Activated naive CD4-positive, alpha-beta T cell treated with anti-CD3 and anti-CD28 coated beads, Interleukin-2, amount 10 ng/mL, durations not matched to agents 7 days and 5 days (primary cell): ENCODE results near the gene RASSF10.

Experiments used
- CTCF ChIA-PET: fragments of 350-600 bp; sonication (Branson Sonifier 250); formaldehyde crosslinking; loops from one replicate; lab custom pipeline; 2021; ENCODE audit warnings: antibody characterized with exemption; lab: Charles Lee
- DNase-seq: peaks from one replicate; pipeline ENCODE4 v3.0.0-alpha.2; 2020
- H3K27ac Mint-ChIP-seq: one replicate; pipeline ENCODE4 v1.8.0; 2021; ENCODE audit warnings: mild to moderate bottlenecking, moderate library complexity, mixed read lengths
- H3K27me3 Mint-ChIP-seq: one replicate; pipeline ENCODE4 v1.8.0; 2021; ENCODE audit warnings: mild to moderate bottlenecking, mixed read lengths
- H3K36me3 Mint-ChIP-seq: one replicate; pipeline ENCODE4 v1.8.0; 2021; ENCODE audit warnings: mixed read lengths
- H3K4me1 Mint-ChIP-seq: one replicate; pipeline ENCODE4 v1.8.0; 2021; ENCODE audit warnings: mixed read lengths
- H3K4me3 Mint-ChIP-seq: one replicate; pipeline ENCODE4 v1.8.0; 2021; ENCODE audit warnings: mild to moderate bottlenecking, moderate library complexity, mixed read lengths
- H3K9me3 Mint-ChIP-seq: one replicate; pipeline ENCODE4 v1.8.0; 2021; ENCODE audit warnings: mixed read lengths

RASSF10 gene

DNA sequence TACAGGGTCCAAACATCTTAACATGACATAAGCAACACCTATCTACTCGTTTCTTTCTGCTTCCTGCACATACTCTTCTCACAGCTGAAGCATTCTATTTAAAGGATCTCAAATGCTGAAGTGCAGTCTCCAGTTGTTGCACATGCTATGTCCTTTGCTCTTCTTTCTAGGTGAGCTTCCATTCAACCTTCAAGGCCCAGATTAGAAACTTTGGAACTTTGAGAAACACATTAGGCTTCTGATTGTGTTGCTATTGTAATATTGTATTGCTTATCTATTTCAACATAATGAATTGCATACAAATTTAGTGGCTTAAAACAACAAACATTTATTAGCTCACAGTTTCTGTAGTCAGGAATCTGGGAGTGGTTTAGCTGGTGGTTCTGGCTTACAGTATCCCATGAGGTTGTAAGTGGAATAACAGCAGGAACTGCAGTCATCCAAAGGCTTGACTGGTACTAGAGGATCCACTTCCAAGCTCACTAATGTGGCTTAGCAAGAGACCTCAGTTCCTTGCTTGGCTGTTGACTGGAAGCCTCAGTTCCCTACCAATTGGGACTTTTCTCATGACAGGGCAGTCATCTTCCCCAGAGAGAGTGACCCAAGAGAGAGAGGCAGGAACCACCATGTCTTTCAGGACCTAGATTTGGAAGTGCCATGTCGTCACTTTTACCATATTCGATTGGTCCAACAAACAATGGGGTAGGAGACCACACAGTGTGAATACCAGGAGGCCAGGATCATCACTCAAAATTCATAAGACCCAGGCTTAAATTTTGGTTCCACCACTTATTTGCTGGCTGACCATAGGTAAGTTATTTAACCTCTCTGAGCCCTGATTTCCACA lies 27.2 kb upstream of the RASSF10 start:
- no peaks in the 10 kb centered on the region for H3K36me3 Mint-ChIP-seq
- H3K9me3 Mint-ChIP-seq: no peaks in the 10 kb centered on the region
- H3K4me3 Mint-ChIP-seq: no peak overlapping the region
- no peaks in the 10 kb centered on the region for H3K4me1 Mint-ChIP-seq
- H3K27me3 Mint-ChIP-seq: peaks cover 7% of the 10 kb centered on the region
- DNase-seq: no peak
- no peak overlapping the region for H3K27ac Mint-ChIP-seq
- CTCF ChIA-PET: no interaction called here

DNA sequence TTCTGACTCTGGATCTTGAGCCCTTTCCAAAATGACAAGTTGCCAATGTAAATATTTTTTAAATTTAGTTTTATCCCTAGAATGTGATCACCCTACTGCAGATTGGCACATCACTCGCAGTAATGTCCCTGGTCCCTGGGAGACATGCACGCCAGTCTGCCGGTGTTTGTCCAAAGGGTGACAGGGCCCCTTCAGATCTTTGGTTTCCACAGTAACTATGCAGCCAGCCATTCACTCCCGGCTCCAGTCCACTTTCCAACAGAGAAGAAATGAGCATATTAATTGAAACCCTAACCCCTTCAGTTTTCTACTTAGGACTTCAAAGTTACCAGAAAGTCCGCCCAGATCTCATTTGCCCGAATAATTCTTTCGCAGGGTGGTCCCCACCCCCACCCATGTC lies 25.8 kb upstream of the RASSF10 start:
- Mint-ChIP-seq H3K27ac (no peak overlapping the region), H3K36me3 (no peaks in the 10 kb centered on the region), H3K4me3 (no peak overlapping the region), H3K9me3 (no peaks in the 10 kb centered on the region), H3K4me1 (no peaks in the 10 kb centered on the region), H3K27me3 (peaks cover 7% of the 10 kb centered on the region)
- CTCF ChIA-PET: no interaction called here
- DNase-seq: no peak

DNA sequence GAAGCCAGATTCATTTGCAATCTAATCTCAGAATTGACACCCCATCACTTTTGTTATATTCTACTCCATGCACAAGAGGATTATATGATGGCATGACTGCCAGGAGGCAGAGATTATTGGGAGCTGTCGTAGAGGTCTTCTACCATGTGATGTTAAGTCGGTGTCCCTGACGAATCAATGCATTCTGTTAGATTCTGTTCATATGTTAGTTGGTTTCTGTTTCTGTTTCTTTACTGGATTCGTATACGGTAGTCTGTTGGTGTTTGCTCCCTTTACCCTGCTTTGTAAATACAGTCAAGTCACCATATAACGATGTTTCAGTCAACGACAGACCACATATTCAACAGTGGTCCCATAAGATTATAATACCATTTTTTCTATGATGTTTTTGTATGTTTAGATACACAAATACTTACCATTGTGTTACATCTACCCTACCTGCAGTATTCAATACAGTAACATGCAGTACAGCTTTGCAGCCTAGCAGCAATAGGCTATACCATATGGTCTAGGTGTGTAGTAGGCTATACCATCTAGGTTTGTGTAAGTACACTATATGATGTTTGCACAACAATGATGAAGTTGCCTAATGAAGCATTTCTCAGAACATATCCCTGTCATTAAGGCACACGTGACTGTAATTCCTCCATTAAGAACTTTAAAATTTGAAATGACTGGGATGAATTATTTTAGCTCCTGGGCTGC lies 22.8 kb upstream of the RASSF10 start:
- CTCF ChIA-PET: no interaction called here
- no peak overlapping the region for H3K4me3 Mint-ChIP-seq

DNA sequence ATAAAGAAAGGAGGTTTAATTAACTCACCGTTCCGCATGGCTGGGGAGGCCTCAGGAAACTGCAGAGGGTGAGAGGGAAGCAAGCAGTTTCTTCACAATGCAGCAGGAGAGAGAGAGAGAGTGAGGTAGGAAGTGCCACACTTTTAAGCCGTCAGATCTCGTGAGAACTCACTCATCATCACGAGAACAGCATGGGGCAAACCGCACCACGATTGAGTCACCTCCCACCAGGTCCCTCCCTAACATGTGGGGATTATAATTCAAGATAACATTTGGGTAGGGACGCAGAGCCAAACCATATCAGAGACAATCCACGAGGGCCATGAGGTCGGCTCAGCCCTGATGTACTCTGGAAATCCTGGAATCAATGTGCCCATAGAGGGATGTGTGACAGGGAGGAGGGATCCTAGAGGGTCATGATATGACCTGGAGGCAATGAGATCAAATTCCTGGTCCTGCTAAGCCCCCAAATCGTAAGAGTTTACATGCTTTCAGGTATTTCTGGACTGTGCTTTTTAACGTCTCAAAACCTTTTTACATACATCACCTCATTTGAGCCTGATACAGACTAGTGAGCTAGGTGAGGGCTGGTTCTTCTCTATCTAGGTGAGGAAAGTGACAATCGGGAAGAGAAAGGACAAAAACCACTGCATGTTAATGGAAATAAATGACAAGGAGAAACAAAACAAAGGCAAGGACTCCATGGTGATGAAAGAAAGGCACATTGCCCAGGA lies 19.5 kb upstream of the RASSF10 start:
- H3K4me3 Mint-ChIP-seq: no peak overlapping the region
- DNase-seq: no peak
- no peak overlapping the region for H3K27ac Mint-ChIP-seq
- CTCF ChIA-PET: no interaction called here
- H3K4me1 Mint-ChIP-seq: no peaks in the 10 kb centered on the region
- peaks cover 6% of the 10 kb centered on the region for H3K27me3 Mint-ChIP-seq
- no peaks in the 10 kb centered on the region for H3K36me3 Mint-ChIP-seq
- H3K9me3 Mint-ChIP-seq: no peaks in the 10 kb centered on the region

More for the DNA sequence above, 22.8 kb upstream of the RASSF10 start:
- H3K36me3 Mint-ChIP-seq: no peaks in the 10 kb centered on the region
- peaks cover 4% of the 10 kb centered on the region for H3K27me3 Mint-ChIP-seq
- no peak overlapping the region for H3K27ac Mint-ChIP-seq
- no peaks in the 10 kb centered on the region for H3K9me3 Mint-ChIP-seq
- no peaks in the 10 kb centered on the region for H3K4me1 Mint-ChIP-seq
- no peak for DNase-seq

DNA sequence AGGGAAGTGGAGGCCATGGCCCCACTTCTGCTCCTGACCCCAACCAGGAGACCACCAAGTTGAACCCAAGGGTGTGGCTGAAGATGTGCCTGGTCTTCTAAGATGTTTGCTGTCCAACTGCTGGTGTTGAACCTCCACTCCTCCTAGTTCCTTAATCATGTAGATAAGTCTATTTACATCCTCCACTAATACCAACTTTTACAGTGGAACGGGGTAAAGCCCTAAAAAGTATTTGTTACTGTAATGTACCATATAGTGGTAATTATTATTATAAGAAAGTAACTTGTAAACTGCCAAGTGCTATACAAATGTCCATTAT lies 19.0 kb upstream of the RASSF10 start:
- Mint-ChIP-seq H3K36me3 (no peaks in the 10 kb centered on the region), H3K4me3 (no peak overlapping the region), H3K4me1 (no peaks in the 10 kb centered on the region), H3K27ac (no peak overlapping the region), H3K27me3 (peaks cover 6% of the 10 kb centered on the region), H3K9me3 (no peaks in the 10 kb centered on the region)
- CTCF ChIA-PET: no interaction called here
- DNase-seq: no peak

DNA sequence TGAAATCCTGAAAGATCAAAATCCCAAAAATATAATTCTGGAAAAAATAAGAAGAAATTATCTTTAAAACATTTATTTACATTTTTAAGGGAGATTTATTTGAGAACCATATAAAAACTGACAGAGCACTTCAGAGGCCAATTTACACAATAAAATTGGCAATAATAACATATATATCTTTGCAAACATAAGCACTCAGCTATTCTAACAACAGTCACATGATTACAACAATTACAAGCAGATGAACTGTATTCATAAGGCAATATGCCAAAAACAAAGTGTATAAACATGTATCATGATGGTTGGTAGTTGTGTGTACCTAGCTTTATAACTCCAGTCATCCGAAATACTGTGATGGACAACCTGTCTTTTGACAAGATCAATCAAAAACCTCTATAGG lies 17.7 kb upstream of the RASSF10 start:
- Mint-ChIP-seq H3K4me3 (no peak overlapping the region), H3K4me1 (no peaks in the 10 kb centered on the region), H3K27me3 (peaks cover 6% of the 10 kb centered on the region), H3K9me3 (no peaks in the 10 kb centered on the region), H3K27ac (no peak overlapping the region), H3K36me3 (no peaks in the 10 kb centered on the region)
- DNase-seq: no peak
- CTCF ChIA-PET: no interaction called here

DNA sequence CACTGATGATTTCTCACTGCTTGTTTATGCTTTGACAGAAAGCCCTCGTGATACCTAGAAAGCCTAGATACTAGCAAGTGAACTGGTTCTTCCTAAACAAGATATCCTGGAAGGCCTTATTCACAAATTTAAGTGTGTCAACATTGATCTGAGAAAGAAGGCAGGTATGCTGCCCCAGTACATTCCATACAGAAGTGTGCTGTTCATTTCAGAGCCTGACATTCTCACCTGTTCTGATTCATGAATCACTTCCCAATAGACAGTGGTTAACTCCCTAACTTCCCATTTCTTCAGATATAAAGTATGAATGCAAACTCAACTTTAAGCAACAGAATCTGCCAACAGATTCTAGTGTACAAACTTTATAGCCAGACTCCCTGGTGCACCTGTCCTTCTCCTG lies 15.5 kb upstream of the RASSF10 start:
- Mint-ChIP-seq H3K9me3 (no peaks in the 10 kb centered on the region), H3K4me3 (no peak overlapping the region), H3K27ac (no peak overlapping the region), H3K36me3 (no peaks in the 10 kb centered on the region), H3K4me1 (no peaks in the 10 kb centered on the region), H3K27me3 (peaks cover 6% of the 10 kb centered on the region)
- CTCF ChIA-PET: no interaction called here
- DNase-seq: no peak

DNA sequence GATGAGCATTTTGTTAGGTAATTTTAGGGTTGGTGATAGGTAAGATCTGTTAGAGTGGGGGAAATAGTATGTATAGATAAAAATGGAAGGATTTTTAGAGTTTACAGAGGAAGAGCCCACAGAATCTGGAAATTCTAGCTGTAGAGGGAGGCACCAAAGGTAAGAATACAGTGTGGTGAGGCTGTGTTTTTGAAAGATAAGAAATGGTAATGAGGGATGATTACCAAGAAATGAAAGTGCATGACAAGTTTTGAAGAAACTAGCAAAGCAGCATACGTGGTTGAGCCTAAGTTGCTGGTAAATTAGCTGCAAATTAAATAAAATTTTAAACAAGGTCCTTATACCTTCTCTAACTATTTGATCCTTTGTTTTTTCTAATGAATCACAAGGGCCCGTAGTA lies 14.6 kb upstream of the RASSF10 start:
- H3K4me1 Mint-ChIP-seq: no peaks in the 10 kb centered on the region
- H3K9me3 Mint-ChIP-seq: no peaks in the 10 kb centered on the region
- no peak overlapping the region for H3K27ac Mint-ChIP-seq
- peaks cover 6% of the 10 kb centered on the region for H3K27me3 Mint-ChIP-seq
- H3K36me3 Mint-ChIP-seq: no peaks in the 10 kb centered on the region
- DNase-seq: no peak
- H3K4me3 Mint-ChIP-seq: no peak overlapping the region
- CTCF ChIA-PET: no interaction called here

DNA sequence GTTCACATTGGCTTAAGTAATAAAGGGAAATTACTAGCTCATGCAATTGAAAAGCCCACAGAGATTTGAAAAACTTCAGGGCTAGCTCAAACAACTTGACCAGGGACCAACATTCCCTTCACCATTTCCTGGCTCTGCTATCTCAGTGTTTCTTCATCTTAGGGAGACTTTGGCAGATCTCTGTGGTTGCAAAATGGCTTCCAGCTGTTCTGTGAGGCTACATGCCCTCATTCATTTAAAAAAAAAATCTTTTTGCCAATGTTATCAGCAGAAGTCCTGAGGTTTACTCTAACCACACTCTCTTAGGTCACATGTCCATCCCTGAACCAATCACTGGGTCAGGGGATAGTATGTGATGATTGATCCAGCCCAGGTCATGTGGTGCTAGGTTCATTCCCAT lies 13.9 kb upstream of the RASSF10 start:
- Mint-ChIP-seq H3K9me3 (no peaks in the 10 kb centered on the region), H3K27me3 (peaks cover 6% of the 10 kb centered on the region), H3K27ac (no peak overlapping the region), H3K4me3 (no peak overlapping the region), H3K36me3 (no peaks in the 10 kb centered on the region), H3K4me1 (no peaks in the 10 kb centered on the region)
- CTCF ChIA-PET: no interaction called here
- no peak for DNase-seq

DNA sequence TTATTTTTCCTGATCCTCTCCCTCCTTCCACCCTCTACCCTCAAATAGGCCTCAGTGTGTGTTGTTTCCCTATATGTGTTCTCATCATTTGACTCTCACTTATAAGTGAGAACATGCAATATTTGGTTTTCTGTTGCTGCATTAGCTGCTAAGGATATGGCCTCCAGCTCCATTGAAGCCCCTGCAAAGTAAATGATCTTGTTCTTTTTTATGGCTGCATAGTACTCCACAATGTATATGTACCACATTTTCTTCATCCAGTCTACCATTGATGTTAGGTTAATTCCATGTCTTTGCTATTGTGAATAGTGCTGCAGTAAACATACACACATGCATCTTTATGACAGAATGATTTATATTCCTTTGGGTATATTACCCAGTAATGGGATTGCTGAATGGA lies 13.3 kb upstream of the RASSF10 start:
- Mint-ChIP-seq H3K9me3 (no peaks in the 10 kb centered on the region), H3K4me3 (no peak overlapping the region), H3K27me3 (peaks cover 6% of the 10 kb centered on the region), H3K27ac (no peak overlapping the region), H3K36me3 (no peaks in the 10 kb centered on the region), H3K4me1 (no peaks in the 10 kb centered on the region)
- no peak for DNase-seq
- CTCF ChIA-PET: no interaction called here

DNA sequence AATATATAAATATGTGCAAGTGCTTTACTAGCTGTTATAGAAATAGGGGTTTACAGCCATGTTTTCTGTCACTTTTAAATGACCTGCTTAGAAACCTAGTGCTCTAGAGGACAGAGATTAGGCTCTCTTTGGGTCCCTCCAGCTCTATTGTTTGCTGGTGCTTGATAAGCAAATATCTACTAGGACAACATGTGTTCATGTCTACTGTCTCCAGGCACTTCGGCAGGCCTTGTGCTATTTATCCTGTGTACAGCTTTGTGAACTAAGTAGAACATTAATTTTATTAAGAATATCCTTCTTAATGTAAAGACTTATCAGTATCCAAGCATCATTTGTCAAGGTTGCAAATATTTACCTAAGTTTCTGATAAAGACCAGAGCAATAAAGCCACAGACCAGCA lies 11.9 kb upstream of the RASSF10 start:
- Mint-ChIP-seq H3K9me3 (no peaks in the 10 kb centered on the region), H3K4me3 (no peak overlapping the region), H3K36me3 (no peaks in the 10 kb centered on the region), H3K4me1 (no peaks in the 10 kb centered on the region), H3K27me3 (peaks cover 11% of the 10 kb centered on the region), H3K27ac (no peak overlapping the region)
- CTCF ChIA-PET: no interaction called here
- no peak for DNase-seq

DNA sequence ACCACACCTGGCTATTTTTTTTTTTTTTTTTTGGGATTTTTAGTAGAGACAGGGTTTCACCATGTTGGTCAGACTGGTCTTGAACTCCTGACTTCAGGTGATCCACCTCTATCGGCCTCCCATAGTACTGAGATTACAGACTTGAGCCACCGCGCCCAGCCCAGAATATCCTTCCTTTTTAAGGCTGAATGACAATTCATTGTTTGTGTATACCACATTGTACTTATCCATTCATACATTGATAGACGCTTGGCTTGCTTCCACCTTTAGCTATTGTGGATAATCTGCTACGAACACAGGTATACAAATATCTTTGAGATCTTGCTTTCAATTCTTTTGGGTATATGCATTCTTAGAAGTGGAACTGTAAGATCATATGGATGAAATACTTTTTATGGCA lies 10.8 kb upstream of the RASSF10 start:
- Mint-ChIP-seq H3K27ac (no peak overlapping the region), H3K36me3 (no peaks in the 10 kb centered on the region), H3K4me3 (no peak overlapping the region), H3K9me3 (no peaks in the 10 kb centered on the region), H3K4me1 (no peaks in the 10 kb centered on the region), H3K27me3 (peaks cover 4% of the 10 kb centered on the region)
- no peak for DNase-seq
- CTCF ChIA-PET: no interaction called here

DNA sequence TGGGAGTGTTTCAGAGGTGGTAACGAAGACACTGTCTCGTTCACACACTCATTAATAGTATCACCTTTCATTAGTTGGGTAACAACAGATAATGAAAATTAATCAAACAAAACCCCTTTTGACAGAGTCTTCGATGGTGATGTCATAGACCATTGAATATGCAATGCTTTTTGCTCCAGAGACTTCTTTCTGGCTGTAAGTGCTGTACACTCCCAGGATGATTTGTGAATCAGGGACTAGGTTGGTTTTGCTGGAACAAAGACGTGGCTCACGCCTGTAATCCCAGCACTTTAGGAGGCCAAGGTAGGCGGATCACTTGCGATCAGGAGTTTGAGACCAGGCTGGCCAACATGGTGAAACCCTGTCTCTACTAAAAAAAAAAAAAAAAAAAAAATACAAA lies 9.5 kb upstream of the RASSF10 start:
- Mint-ChIP-seq H3K9me3 (no peaks in the 10 kb centered on the region), H3K36me3 (no peaks in the 10 kb centered on the region), H3K4me3 (no peak overlapping the region), H3K27ac (no peak overlapping the region), H3K4me1 (no peaks in the 10 kb centered on the region), H3K27me3 (peaks cover 12% of the 10 kb centered on the region)
- DNase-seq: no peak
- CTCF ChIA-PET: no interaction called here

DNA sequence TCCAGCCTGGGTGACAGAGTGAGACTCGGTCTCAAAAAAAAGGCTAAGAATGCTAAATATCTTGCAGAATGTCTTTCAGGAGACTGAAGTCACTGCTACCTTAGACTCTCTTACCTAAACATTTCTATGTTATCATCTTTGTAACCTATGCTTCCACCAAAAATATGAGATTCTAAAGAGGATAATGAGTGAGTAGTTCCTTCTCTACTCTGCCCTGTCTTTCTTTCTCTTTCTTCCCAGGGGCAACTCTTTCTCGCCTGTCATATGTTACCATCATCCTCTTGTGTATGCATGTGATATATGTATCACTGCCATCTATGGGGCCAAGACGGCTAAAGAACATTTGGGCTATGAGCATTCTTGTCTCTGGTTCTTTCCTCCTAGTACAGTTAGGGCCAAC lies 9.0 kb upstream of the RASSF10 start:
- Mint-ChIP-seq H3K4me3 (no peak overlapping the region), H3K36me3 (no peaks in the 10 kb centered on the region)

DNA sequence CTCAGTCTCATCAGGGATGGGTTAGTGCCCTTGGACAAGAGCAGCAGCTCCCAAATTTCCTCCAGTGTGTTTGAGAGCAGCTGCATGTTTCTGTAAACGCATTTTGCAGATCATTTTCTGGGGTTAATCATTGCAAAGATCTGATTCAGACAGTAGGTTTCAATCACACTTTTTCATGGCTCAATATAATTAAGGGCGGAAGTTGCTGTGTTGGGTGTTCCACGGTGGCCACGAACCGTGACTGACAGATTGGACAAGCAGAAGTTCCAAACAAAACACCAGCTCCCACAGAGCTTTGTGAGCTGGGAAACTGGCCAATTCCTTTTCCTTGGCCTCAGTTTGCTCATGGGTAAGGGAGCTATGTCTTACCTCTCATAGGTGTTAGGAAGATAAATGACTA lies 8.4 kb upstream of the RASSF10 start:
- Mint-ChIP-seq H3K4me3 (no peak overlapping the region), H3K27ac (no peak overlapping the region), H3K9me3 (no peaks in the 10 kb centered on the region), H3K36me3 (no peaks in the 10 kb centered on the region), H3K27me3 (peaks cover 12% of the 10 kb centered on the region), H3K4me1 (no peaks in the 10 kb centered on the region)
- CTCF ChIA-PET: no interaction called here
- no peak for DNase-seq

More for the DNA sequence above, 9.0 kb upstream of the RASSF10 start:
- peaks cover 12% of the 10 kb centered on the region for H3K27me3 Mint-ChIP-seq
- H3K4me1 Mint-ChIP-seq: no peaks in the 10 kb centered on the region
- H3K27ac Mint-ChIP-seq: no peak overlapping the region
- DNase-seq: no peak
- CTCF ChIA-PET: no interaction called here
- H3K9me3 Mint-ChIP-seq: no peaks in the 10 kb centered on the region
